HepG2 (cell line): Measurements from ENCODE around the gene TNFSF13. TPM values are rescaled to one million over a fixed set of nuclear protein-coding genes. Genes with fewer than 3 reads are reported as not detected.

Experiments used
- CREB3 ChIP-seq: sonication (generic); formaldehyde crosslinking; IDR thresholded peaks from 2 replicates; pipeline ENCODE4 v1.5.0; 2020; ENCODE audit warnings: missing genetic modification reagents
- EEA1 ChIP-seq: sonication (generic); formaldehyde crosslinking; IDR thresholded peaks from 2 replicates; pipeline ENCODE4 v1.5.1; 2020; ENCODE audit warnings: mild to moderate bottlenecking, missing genetic modification reagents, borderline replicate concordance
- FUBP1 ChIP-seq: sonication (generic); formaldehyde crosslinking; IDR thresholded peaks from 2 replicates; pipeline ENCODE4 v1.5.1; 2020; ENCODE audit warnings: missing genetic modification reagents, mild to moderate bottlenecking, borderline replicate concordance
- IKZF4 ChIP-seq: sonication (generic); formaldehyde crosslinking; IDR thresholded peaks from 2 replicates; pipeline ENCODE4 v1.5.1; 2020; ENCODE audit warnings: borderline replicate concordance, mild to moderate bottlenecking, low read depth, missing genetic modification reagents; ENCODE audit errors: not compliant biosample characterization
- KAT7 ChIP-seq: IDR thresholded peaks from 2 replicates; pipeline ENCODE4 v1.6.1; 2018; ENCODE audit warnings: borderline replicate concordance, missing compliant biosample characterization
- KLF11 ChIP-seq: IDR thresholded peaks from 2 replicates; pipeline ENCODE4 v1.6.1; 2016; ENCODE audit warnings: missing compliant biosample characterization
- MIXL1 ChIP-seq: IDR thresholded peaks from 2 replicates; pipeline ENCODE4 v1.6.1; 2016
- MYC ChIP-seq: sonication (generic); formaldehyde crosslinking; IDR thresholded peaks from 2 replicates; pipeline ENCODE4 v1.9.0; 2021; ENCODE audit warnings: missing genetic modification reagents, borderline replicate concordance
- REPIN1 ChIP-seq: sonication (generic); formaldehyde crosslinking; IDR thresholded peaks from 2 replicates; pipeline ENCODE4 v1.8.0; 2022; ENCODE audit warnings: missing genetic modification reagents, low read depth, mild to moderate bottlenecking, borderline replicate concordance
- RFXAP ChIP-seq: sonication (generic); formaldehyde crosslinking; IDR thresholded peaks from 2 replicates; pipeline ENCODE4 v1.4.0; 2020; ENCODE audit warnings: missing genetic modification reagents, borderline replicate concordance
- SNAPC5 ChIP-seq: sonication (generic); formaldehyde crosslinking; IDR thresholded peaks from 2 replicates; pipeline ENCODE4 v1.8.1; 2023; ENCODE audit warnings: mild to moderate bottlenecking, missing genetic modification reagents, borderline replicate concordance
- SOX13 ChIP-seq, 3 experiments: fragments of 450-650 bp in 1 of 3; sonication (generic) in 1 of 3; formaldehyde crosslinking in 1 of 3; IDR thresholded peaks in 2 of 3; conservative IDR thresholded peaks in 1 of 3; 2 replicates each; pipeline versions ENCODE4 v1.5.0 to v1.6.1; 2016 to 2020; ENCODE audit warnings: antibody characterized with exemption in 1 of 3, mild to moderate bottlenecking in 1 of 3, missing compliant biosample characterization in 1 of 3, missing genetic modification reagents in 1 of 3, moderate library complexity in 1 of 3
- SRF ChIP-seq: IDR thresholded peaks from 2 replicates; pipeline ENCODE4 v1.6.1; 2011; ENCODE audit warnings: mild to moderate bottlenecking, low read depth, low read length, moderate library complexity
- SRSF1 ChIP-seq: fragments of 200-400 bp; formaldehyde crosslinking; optimal IDR thresholded peaks from 2 replicates; pipeline ENCODE3; 2017; ENCODE audit warnings: mild to moderate bottlenecking, low read depth, low read length, moderate library complexity
- TARDBP ChIP-seq: sonication (generic); formaldehyde crosslinking; IDR thresholded peaks from 2 replicates; pipeline ENCODE4 v1.8.0; 2022; ENCODE audit warnings: mild to moderate bottlenecking, missing genetic modification reagents
- TBX2 ChIP-seq: sonication (generic); formaldehyde crosslinking; IDR thresholded peaks from 2 replicates; pipeline ENCODE4 v1.5.0; 2020; ENCODE audit warnings: missing genetic modification reagents, mild to moderate bottlenecking, borderline replicate concordance
- U2AF2 ChIP-seq: fragments of 200-400 bp; formaldehyde crosslinking; IDR thresholded peaks from 2 replicates; pipeline ENCODE4 v1.6.1; 2017; ENCODE audit warnings: low read depth, mild to moderate bottlenecking, low read length
- XRCC5 ChIP-seq: fragments of 200-400 bp; formaldehyde crosslinking; optimal IDR thresholded peaks from 2 replicates; pipeline ENCODE3; 2017; ENCODE audit warnings: mild to moderate bottlenecking, low read length
- ZFP62 ChIP-seq: sonication (generic); formaldehyde crosslinking; IDR thresholded peaks from 2 replicates; pipeline ENCODE4 v1.4.0; 2020; ENCODE audit warnings: missing genetic modification reagents
- ZNF24 ChIP-seq: fragments of 450-650 bp; IDR thresholded peaks from 2 replicates; pipeline ENCODE4 v1.6.1; 2017; ENCODE audit warnings: antibody characterized with exemption, mild to moderate bottlenecking
- ZNF274 ChIP-seq: sonication (generic); formaldehyde crosslinking; IDR thresholded peaks from 2 replicates; pipeline ENCODE4 v1.5.1; 2020; ENCODE audit warnings: mild to moderate bottlenecking, missing genetic modification reagents
- ZNF569 ChIP-seq: sonication (generic); formaldehyde crosslinking; IDR thresholded peaks from 2 replicates; pipeline ENCODE4 v1.5.0; 2020; ENCODE audit warnings: mild to moderate bottlenecking, missing genetic modification reagents, moderate library complexity, borderline replicate concordance
- ZNF598 ChIP-seq: sonication (generic); formaldehyde crosslinking; IDR thresholded peaks from 2 replicates; pipeline ENCODE4 v1.5.1; 2020; ENCODE audit warnings: mild to moderate bottlenecking, missing genetic modification reagents, borderline replicate concordance
- ZNF639 ChIP-seq: conservative IDR thresholded peaks from 2 replicates; pipeline ENCODE4 v1.6.1; 2018; ENCODE audit warnings: missing genetic modification reagents
- ZNF891 ChIP-seq: sonication (generic); formaldehyde crosslinking; IDR thresholded peaks from 2 replicates; pipeline ENCODE4 v1.5.0; 2020; ENCODE audit warnings: mild to moderate bottlenecking, missing genetic modification reagents
- polyA plus RNA-seq, 8 experiments: library from polyadenylated mRNA; depleted of rRNA in 3 of 8; stranded (reverse) in 7 of 8; unstranded in 1 of 8; fragments of >200 nt; fragmentation: Illumina TruSeq in 4 of 8; extraction: Trizol in 4 of 8; gene quantifications; 2 replicates each; pipeline versions ENCODE4 v1.2.1 to v1.2.3, GENCODE V29; 2011 to 2016; ENCODE audit warnings: low read depth in 4 of 8, missing spikeins in 1 of 8, mixed read lengths in 1 of 8; ENCODE audit not compliant: insufficient read depth in 1 of 8
- total RNA-seq, 5 experiments: library from RNA; depleted of rRNA; stranded (reverse); fragments of >200 nt; fragmentation: Illumina TruSeq; extraction: Trizol; gene quantifications; 2 replicates each; pipeline ENCODE4 v1.2.3, GENCODE V29; 2016; ENCODE audit warnings: low read depth in 1 of 5

TNFSF13 gene
- total and polyA plus RNA-seq, 2 of the 13 experiments (the other 11 are each of a cell fraction or from before 2014, with no cell fraction given): 2.5 to 3.3 TPM

GRCh38 chr17:7579001-7579833, 20.7 kb downstream of the TNFSF13 start, which contains the start of gene CD68 (continued):
- TF ChIP-seq U2AF2 (no peak), CREB3 (no peak), SNAPC5 (CRISPR knock-in tag) (no peak), KAT7 (CRISPR knock-in tag) (no peak; the same call in 1 of the 2 replicates), SRF (no peak), FUBP1 (CRISPR knock-in tag) (peak; percentile 83; the same call in 1 of the 2 replicates), REPIN1 (CRISPR knock-in tag) (peak; percentile 67), SOX13 (IDR thresholded peaks at IDR 0.05) (no peak; the same call in 1 of the 2 replicates), SOX13 (CRISPR knock-in tag; conservative IDR thresholded peaks at IDR 0.05 in 1 of 2, IDR thresholded peaks at IDR 0.05 in 1 of 2) (peak; percentile 48 to 85; a peak in 2 of 4 replicates), TARDBP (CRISPR knock-in tag) (no peak; the same call in 1 of the 2 replicates), KLF11 (CRISPR knock-in tag) (no peak), ZNF891 (CRISPR knock-in tag) (peak; percentile 49; the same call in 1 of the 2 replicates), ZNF569 (CRISPR knock-in tag) (no peak), ZNF598 (CRISPR knock-in tag) (peak; percentile 90; the same call in 1 of the 2 replicates), XRCC5 (no peak), RFXAP (peak; percentile 78; the same call in 1 of the 2 replicates), MYC (CRISPR knock-in tag) (peak; percentile 91), IKZF4 (peak; percentile 74), ZNF274 (CRISPR knock-in tag) (no peak; the same call in 1 of the 2 replicates), TBX2 (CRISPR knock-in tag) (peak; percentile 88; the same call in 1 of the 2 replicates), ZFP62 (CRISPR knock-in tag) (no peak), ZNF639 (CRISPR knock-in tag) (peak; percentile 57; the same call in 1 of the 2 replicates), MIXL1 (CRISPR knock-in tag) (peak; percentile 91), EEA1 (CRISPR knock-in tag) (no peak), ZNF24 (no peak), SRSF1 (no peak)
